HepG2 (cell line): ENCODE results near the gene PTPRU. TPM values are rescaled to one million over a fixed set of nuclear protein-coding genes. Genes with fewer than 3 reads are reported as not detected.

Source experiments
- ATAC-seq: fragments of 200-7000 bp; cut with Tn5 transposase; 3 replicates; pipeline ENCODE4 v1.9.1; 2020; ENCODE audit warnings: mild to moderate bottlenecking, moderate library complexity
- BruUV-seq: library from RNA; stranded (reverse); fragments of 400-500 nt; replicated peaks from 2 replicates; lab custom pipeline; 2021; lab: Mats Ljungman, UMichigan
- CTCF ChIA-PET: fragments of 300-600 bp; formaldehyde crosslinking; extraction: SDS; loops from one replicate; lab custom pipeline; 2021; ENCODE audit warnings: low total read pairs, inconsistent platforms, low intra/inter-chr PET ratio; lab: Yijun Ruan, JAX
- POLR2A ChIA-PET: fragments of 350-600 bp; sonication (Branson Sonifier 250); formaldehyde crosslinking; loops from one replicate; lab custom pipeline; 2020; ENCODE audit warnings: antibody characterized with exemption, inconsistent platforms; lab: Yijun Ruan, JAX
- DNase-seq: peaks from one replicate; pipeline ENCODE4 v3.0.0-alpha.2; 2015; ENCODE audit warnings: low spot score
- FAIRE-seq: peaks from 3 replicates; lab custom pipeline; 2011; peaks lifted over from hg19 to GRCh38; lab: Jason Lieb, UNC
- H2AFZ ChIP-seq: one replicate; pipeline ENCODE4 v1.6.1; 2011; ENCODE audit warnings: low read length, inconsistent platforms
- H3K27ac ChIP-seq: fragments of 300-600 bp; 3 replicates; pipeline ENCODE4 v1.8.0; 2011; ENCODE audit warnings: mixed run types, mild to moderate bottlenecking, mixed read lengths, low read length, inconsistent platforms; ENCODE audit not compliant: insufficient read depth; ENCODE audit errors: extremely low read length
- H3K27me3 ChIP-seq, 2 experiments: fragments of 200-600 bp in 1 of 2; 2 replicates in 1 of 2; 3 replicates in 1 of 2; pipeline versions ENCODE4 v1.6.0 to v1.8.0; 2011; ENCODE audit warnings: low read length in 2 of 2, mild to moderate bottlenecking in 2 of 2, moderate library complexity in 2 of 2, inconsistent platforms in 1 of 2; ENCODE audit not compliant: insufficient read depth in 2 of 2, control insufficient read depth in 1 of 2
- H3K36me3 ChIP-seq, 2 experiments: fragments of 200-600 bp in 1 of 2; replicated peaks in 1 of 2; 2 replicates in 1 of 2; 3 replicates in 1 of 2; pipeline versions ENCODE4 v1.5.1 to v1.8.0; 2011; ENCODE audit warnings: low read length in 2 of 2, inconsistent platforms in 1 of 2; ENCODE audit not compliant: insufficient read depth in 2 of 2, control insufficient read depth in 1 of 2
- H3K4me1 ChIP-seq: 2 replicates; pipeline ENCODE4 v1.5.1; 2012; ENCODE audit warnings: low read length, inconsistent platforms; ENCODE audit not compliant: insufficient read depth
- H3K4me2 ChIP-seq: 2 replicates; pipeline ENCODE4 v1.6.0; 2011; ENCODE audit warnings: low read depth, low read length, inconsistent platforms
- H3K4me3 ChIP-seq, 3 experiments: fragments of 200-600 bp in 1 of 3; sonication (generic), shearing (Covaris generic) in 1 of 3; replicated peaks in 1 of 3; 2 replicates each; pipeline ENCODE4 v1.5.1; 2011 to 2016; ENCODE audit warnings: low read length in 3 of 3, inconsistent platforms in 2 of 3, low read depth in 2 of 3, mild to moderate bottlenecking in 2 of 3, control low read depth in 1 of 3, mixed read lengths in 1 of 3; ENCODE audit not compliant: insufficient read depth in 1 of 3
- H3K79me2 ChIP-seq: one replicate; pipeline ENCODE4 v1.6.1; 2011; ENCODE audit warnings: low read length, inconsistent platforms; ENCODE audit not compliant: insufficient read depth
- H3K9ac ChIP-seq: 2 replicates; pipeline ENCODE4 v1.6.0; 2011; ENCODE audit warnings: mild to moderate bottlenecking, low read depth, low read length, inconsistent platforms; ENCODE audit not compliant: insufficient read depth
- H3K9me3 ChIP-seq: 2 replicates; pipeline ENCODE4 v1.5.1; 2012; ENCODE audit warnings: mild to moderate bottlenecking, low read length
- H4K20me1 ChIP-seq: 2 replicates; pipeline ENCODE4 v1.6.0; 2011; ENCODE audit warnings: inconsistent platforms, mild to moderate bottlenecking, low read length, moderate library complexity; ENCODE audit not compliant: insufficient read depth
- RFXANK ChIP-seq: IDR thresholded peaks from 2 replicates; pipeline ENCODE4 v1.6.1; 2016
- SKI ChIP-seq: fragments of 450-650 bp; IDR thresholded peaks from one replicate; pipeline ENCODE4 v1.6.1; 2018; ENCODE audit warnings: mild to moderate bottlenecking; ENCODE audit not compliant: partially characterized antibody
- ZNF660 ChIP-seq: sonication (generic); formaldehyde crosslinking; IDR thresholded peaks from 2 replicates; pipeline ENCODE4 v1.5.1; 2020; ENCODE audit warnings: mild to moderate bottlenecking, low read depth, missing genetic modification reagents, borderline replicate concordance
- ZNF687 ChIP-seq: sonication (generic); formaldehyde crosslinking; IDR thresholded peaks from 2 replicates; pipeline ENCODE4 v1.5.1; 2020; ENCODE audit warnings: mild to moderate bottlenecking, missing genetic modification reagents, moderate library complexity
- WGBS: methylation state at CpG from one replicate; pipeline ENCODE4 v1.1.6; 2017; ENCODE audit warnings: low lambda C conversion rate; 5-methylcytosine and 5-hydroxymethylcytosine counted together
- in situ Hi-C: cut with HindIII; loops from 2 replicates; pipeline ENCODE4 v1.10.0; 2017; ENCODE audit warnings: low pct_unique_long_range_greater_than_20kb; ENCODE audit not compliant: extremely low pct_ligation_motif_present
- intact Hi-C: fragments of 100-400 bp; cut with micrococcal nuclease; formaldehyde crosslinking; loops from one replicate; pipeline ENCODE4 v1.10.0; 2022; ENCODE audit not compliant: unreplicated experiment
- polyA plus RNA-seq, 8 experiments: library from polyadenylated mRNA; depleted of rRNA in 3 of 8; stranded (reverse) in 7 of 8; unstranded in 1 of 8; fragments of >200 nt; fragmentation: Illumina TruSeq in 4 of 8; extraction: Trizol in 4 of 8; gene quantifications; 2 replicates each; pipeline versions ENCODE4 v1.2.1 to v1.2.3, GENCODE V29; 2011 to 2016; ENCODE audit warnings: low read depth in 4 of 8, missing spikeins in 1 of 8, mixed read lengths in 1 of 8; ENCODE audit not compliant: insufficient read depth in 1 of 8
- total RNA-seq, 5 experiments: library from RNA; depleted of rRNA; stranded (reverse); fragments of >200 nt; fragmentation: Illumina TruSeq; extraction: Trizol; gene quantifications; 2 replicates each; pipeline ENCODE4 v1.2.3, GENCODE V29; 2016; ENCODE audit warnings: low read depth in 1 of 5
- TF ChIP-seq, protein P1 (sequence below), 2 experiments: sonication (generic) in 1 of 2; formaldehyde crosslinking in 1 of 2; IDR thresholded peaks; 2 replicates each; pipeline versions ENCODE4 v1.6.1 to v1.9.0; 2014 to 2022; ENCODE audit warnings: antibody characterized with exemption in 1 of 2, borderline replicate concordance in 1 of 2, inconsistent platforms in 1 of 2, low read depth in 1 of 2, missing genetic modification reagents in 1 of 2
- TF ChIP-seq, protein P2 (sequence below): sonication (generic); formaldehyde crosslinking; IDR thresholded peaks from 2 replicates; pipeline ENCODE4 v1.4.0; 2020; ENCODE audit warnings: mild to moderate bottlenecking, missing genetic modification reagents

The PTPRU gene
- total and polyA plus RNA-seq, 2 of the 13 experiments (the other 11 are each of a cell fraction or from before 2014, with no cell fraction given): 21.6 to 22.3 TPM

GRCh38 chr1:29303201-29304024 lies 67.1 kb downstream of the PTPRU start (continued):
- TF ChIP-seq, protein P1, sequence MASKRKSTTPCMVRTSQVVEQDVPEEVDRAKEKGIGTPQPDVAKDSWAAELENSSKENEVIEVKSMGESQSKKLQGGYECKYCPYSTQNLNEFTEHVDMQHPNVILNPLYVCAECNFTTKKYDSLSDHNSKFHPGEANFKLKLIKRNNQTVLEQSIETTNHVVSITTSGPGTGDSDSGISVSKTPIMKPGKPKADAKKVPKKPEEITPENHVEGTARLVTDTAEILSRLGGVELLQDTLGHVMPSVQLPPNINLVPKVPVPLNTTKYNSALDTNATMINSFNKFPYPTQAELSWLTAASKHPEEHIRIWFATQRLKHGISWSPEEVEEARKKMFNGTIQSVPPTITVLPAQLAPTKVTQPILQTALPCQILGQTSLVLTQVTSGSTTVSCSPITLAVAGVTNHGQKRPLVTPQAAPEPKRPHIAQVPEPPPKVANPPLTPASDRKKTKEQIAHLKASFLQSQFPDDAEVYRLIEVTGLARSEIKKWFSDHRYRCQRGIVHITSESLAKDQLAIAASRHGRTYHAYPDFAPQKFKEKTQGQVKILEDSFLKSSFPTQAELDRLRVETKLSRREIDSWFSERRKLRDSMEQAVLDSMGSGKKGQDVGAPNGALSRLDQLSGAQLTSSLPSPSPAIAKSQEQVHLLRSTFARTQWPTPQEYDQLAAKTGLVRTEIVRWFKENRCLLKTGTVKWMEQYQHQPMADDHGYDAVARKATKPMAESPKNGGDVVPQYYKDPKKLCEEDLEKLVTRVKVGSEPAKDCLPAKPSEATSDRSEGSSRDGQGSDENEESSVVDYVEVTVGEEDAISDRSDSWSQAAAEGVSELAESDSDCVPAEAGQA (IDR thresholded peaks at IDR 0.05; ENCODE audit: low read depth): no peak
- TF ChIP-seq, protein P1 (CRISPR knock-in tag; IDR thresholded peaks at IDR 0.05; ENCODE audit: borderline replicate concordance): no peak

DNA sequence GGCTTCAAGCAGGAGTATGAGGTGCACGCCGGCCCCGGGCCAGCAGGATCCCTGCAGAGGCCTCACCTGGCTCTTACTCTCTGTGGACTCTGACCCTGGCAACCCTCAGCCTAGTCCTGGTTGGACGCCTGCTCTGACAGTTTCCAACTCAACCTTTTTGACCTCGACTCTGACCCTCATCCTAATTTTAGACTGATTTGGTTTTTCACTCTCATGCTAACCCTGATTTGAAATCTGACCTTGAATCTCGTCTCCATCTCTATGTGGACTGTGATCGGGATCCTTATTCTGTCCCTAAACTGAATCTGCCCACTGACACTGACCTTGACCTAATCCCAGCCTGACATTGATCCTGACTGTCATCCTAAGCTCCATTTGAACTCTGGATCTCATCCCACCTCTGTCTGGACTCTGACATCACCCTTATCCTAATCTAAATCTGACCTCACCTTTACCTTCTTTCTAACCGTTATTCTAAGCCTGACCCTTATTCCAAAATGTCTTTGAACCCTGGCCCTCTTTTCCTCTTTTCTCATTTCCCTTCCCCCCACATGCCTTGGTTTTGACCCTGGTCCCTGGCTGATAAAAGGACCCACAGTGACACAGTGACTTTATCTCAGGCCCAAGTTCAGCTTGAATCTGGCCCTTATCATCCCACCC lies 67.8 kb downstream of the PTPRU start:
- Histone ChIP-seq H3K4me2 (no peak overlapping the region), H3K4me3 (no peak overlapping the region), H3K4me1 (peaks cover 15% of the 10 kb centered on the region), H3K27me3 (no peaks in the 10 kb centered on the region), H3K79me2 (no peaks in the 10 kb centered on the region), H3K36me3 (peaks cover 3 to 28% of the 10 kb centered on the region in 2 experiments; a peak in 4 of 5 replicates), H3K9ac (no peak overlapping the region), H2AFZ (no peak overlapping the region), H3K9me3 (no peaks in the 10 kb centered on the region), H3K27ac (no peak overlapping the region), H4K20me1 (no peaks in the 10 kb centered on the region)
- CTCF ChIA-PET: no interaction called here
- intact Hi-C loops: no loop called here
- peak; percentile 85 for ATAC-seq
- in situ Hi-C loops: no loop called here
- POLR2A ChIA-PET: no interaction called here
- FAIRE-seq: peak; percentile 37
- no TSS peak for BruUV-seq
- DNase-seq: no peak
- 44% methylated on average over 5 of the region's 8 CpGs for WGBS
- no peak for TF ChIP-seq ZNF660 (CRISPR knock-in tag)
- TF ChIP-seq RFXANK (CRISPR knock-in tag): no peak
- peak; percentile 22; the same call in 1 of the 2 replicates for TF ChIP-seq ZNF687 (CRISPR knock-in tag)
- TF ChIP-seq SKI: peak; percentile 98
- TF ChIP-seq, protein P2, sequence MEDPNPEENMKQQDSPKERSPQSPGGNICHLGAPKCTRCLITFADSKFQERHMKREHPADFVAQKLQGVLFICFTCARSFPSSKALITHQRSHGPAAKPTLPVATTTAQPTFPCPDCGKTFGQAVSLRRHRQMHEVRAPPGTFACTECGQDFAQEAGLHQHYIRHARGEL: no peak
